Mucosa of gallbladder (tissue), 1 donor: ENCODE measurements around the gene SAMD1. TPM values are rescaled to one million over a fixed set of nuclear protein-coding genes. Genes with fewer than 3 reads are reported as not detected.

Experiments
- DNase-seq: peaks from one replicate; pipeline ENCODE4 v3.0.0-alpha.2; 2020; ENCODE audit warnings: low spot score
- total RNA-seq: library from RNA; stranded (reverse); gene quantifications from one replicate; pipeline ENCODE4 v1.2.1, GENCODE V29; 2021
- donor health status: DM: no; HTN: no; CAD: no.

Gene SAMD1
- total RNA-seq, 1 donor from 2014 or later: 56.5 TPM

GRCh38 chr19:14089662-14090508, 666 bp downstream of the SAMD1 start:
- DNase-seq: peak; percentile 42

- DNase-seq: no peak
Observed at GRCh38 chr19:14089412-14089661, 1.2 kb downstream of the SAMD1 start.

- DNase-seq: no peak
Observed at GRCh38 chr19:14088634-14089411, 1.7 kb downstream of the SAMD1 start.

- no peak for DNase-seq
Observed at GRCh38 chr19:14086098-14086497, 4.5 kb downstream of the SAMD1 start.

GRCh38 chr19:14085309-14085995, 5.1 kb downstream of the SAMD1 start, which contains the start of gene C19orf67:
Gene C19orf67, minus strand, starts transcription at chr19:14085783. Its CDS starts 156 bp downstream, at chr19:14085627.
- no peak for DNase-seq

GRCh38 chr19:14082675-14082960, 7.9 kb downstream of the SAMD1 start:
- no peak for DNase-seq

GRCh38 chr19:14081797-14082674, 8.5 kb downstream of the SAMD1 start:
- DNase-seq: no peak

GRCh38 chr19:14080887-14081796, 9.4 kb downstream of the SAMD1 start:
- peak; percentile 99 for DNase-seq

- no peak for DNase-seq
Observed at GRCh38 chr19:14078411-14078810, 12.1 kb downstream of the SAMD1 start.

GRCh38 chr19:14073925-14074838, 16.4 kb downstream of the SAMD1 start:
- DNase-seq: no peak

- DNase-seq: peak; percentile 68
Observed at GRCh38 chr19:14073261-14073924, 17.2 kb downstream of the SAMD1 start.

GRCh38 chr19:14072535-14073260, 17.9 kb downstream of the SAMD1 start, which contains the start of gene MISP3:
Gene MISP3, plus strand, starts transcription at chr19:14072786. Its CDS starts 524 bp downstream, at chr19:14073310.
- DNase-seq: peak; percentile 51

GRCh38 chr19:14070268-14071050, 20.1 kb downstream of the SAMD1 start:
- DNase-seq: no peak

- no peak for DNase-seq
Observed at GRCh38 chr19:14066134-14066533, 24.4 kb downstream of the SAMD1 start.

GRCh38 chr19:14063105-14063504, 27.4 kb downstream of the SAMD1 start:
- no peak for DNase-seq

- DNase-seq: no peak
Observed at GRCh38 chr19:14062558-14062855, 28.0 kb downstream of the SAMD1 start.

GRCh38 chr19:14061751-14062557, 28.6 kb downstream of the SAMD1 start, which contains the start of gene PALM3:
Gene PALM3, minus strand, starts transcription at chr19:14062076. Its CDS starts 96 bp downstream, at chr19:14061980.
- DNase-seq: peak; percentile 85
